ENCODE results near the gene GRIK4.

Gene GRIK4

DNA sequence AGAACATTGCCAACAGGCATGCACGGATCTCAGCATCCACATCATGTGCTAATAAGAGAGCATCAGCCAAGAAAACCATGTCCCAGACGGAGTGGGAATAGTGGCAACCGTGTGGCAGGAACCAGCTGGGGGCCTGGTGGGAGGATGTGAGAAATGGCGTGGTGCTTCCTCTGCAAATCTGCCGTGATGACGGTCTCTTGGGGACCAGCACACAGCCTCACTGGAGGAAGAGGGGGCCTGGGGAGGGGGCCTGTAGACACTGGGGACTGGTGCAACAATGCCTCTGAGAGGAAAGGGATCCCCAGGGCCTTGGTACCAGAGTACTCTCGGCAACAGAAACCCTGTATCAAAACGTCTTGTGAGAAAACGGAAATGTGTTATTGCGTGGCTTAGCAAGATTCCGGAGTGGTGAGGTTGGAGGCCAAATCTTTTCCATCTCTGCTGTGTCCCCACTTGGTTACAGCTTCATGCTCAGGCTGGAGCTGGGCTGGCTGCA is 358.0 kb downstream of the GRIK4 start:
- H3K27ac ChIP-seq (ENCODE audit: low read depth, low read length): no peak overlapping the region
- H3K27me3 ChIP-seq (ENCODE audit: insufficient read depth, low read length): no peaks in the 10 kb centered on the region
- H3K4me3 ChIP-seq (ENCODE audit: low read length): no peak overlapping the region
- no peak overlapping the region for H3K9ac ChIP-seq (ENCODE audit: low read depth, low read length)
- 93% methylated on average over 11 of the region's 11 CpGs for WGBS
- H3K9me3 ChIP-seq (ENCODE audit: insufficient read depth, low read depth, low read length): no peaks in the 10 kb centered on the region
- H3K36me3 ChIP-seq (ENCODE audit: insufficient read depth, low read length): no peaks in the 10 kb centered on the region
- peaks cover 11% of the 10 kb centered on the region for H3K4me1 ChIP-seq (ENCODE audit: insufficient read depth, low read length)

DNA sequence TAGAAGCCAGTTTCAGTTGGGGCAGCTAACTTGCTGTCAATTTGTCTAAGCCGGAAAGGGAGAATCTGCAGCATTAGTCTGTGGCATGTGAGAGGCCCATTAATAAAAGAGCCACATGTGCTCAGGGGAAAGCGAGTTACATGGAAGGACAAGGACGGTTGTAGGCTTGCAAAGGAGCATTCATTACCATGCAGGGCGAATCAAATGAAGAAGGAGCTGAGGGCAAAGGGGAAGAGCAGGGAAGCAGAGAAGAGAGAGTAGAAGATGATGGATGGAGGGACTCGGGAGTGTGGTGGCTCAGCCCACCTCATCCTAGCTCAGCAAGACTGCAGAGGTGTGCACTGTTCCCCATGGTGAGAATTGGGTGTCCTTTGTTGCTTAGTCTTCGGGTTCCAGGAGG is 359.6 kb downstream of the GRIK4 start:
- Histone ChIP-seq H3K9me3 (ENCODE audit: insufficient read depth, low read depth, low read length) (no peaks in the 10 kb centered on the region), H3K9ac (ENCODE audit: low read depth, low read length) (no peak overlapping the region), H3K4me1 (ENCODE audit: insufficient read depth, low read length) (peaks cover 11% of the 10 kb centered on the region), H3K27ac (ENCODE audit: low read depth, low read length) (no peak overlapping the region), H3K4me3 (ENCODE audit: low read length) (no peak overlapping the region), H3K27me3 (ENCODE audit: insufficient read depth, low read length) (no peaks in the 10 kb centered on the region), H3K36me3 (ENCODE audit: insufficient read depth, low read length) (0 out of 2 replicates have a peak, but pooled peaks cover 3% of the 10 kb centered on the region)
- WGBS: 88% methylated on average over 6 of the region's 6 CpGs

- Histone ChIP-seq H3K27me3 (ENCODE audit: insufficient read depth, low read length) (no peaks in the 10 kb centered on the region), H3K9me3 (ENCODE audit: insufficient read depth, low read depth, low read length) (no peaks in the 10 kb centered on the region), H3K4me1 (ENCODE audit: insufficient read depth, low read length) (peaks cover 11% of the 10 kb centered on the region), H3K27ac (ENCODE audit: low read depth, low read length) (no peak overlapping the region), H3K9ac (ENCODE audit: low read depth, low read length) (no peak overlapping the region), H3K4me3 (ENCODE audit: low read length) (no peak overlapping the region), H3K36me3 (ENCODE audit: insufficient read depth, low read length) (0 out of 2 replicates have a peak, but pooled peaks cover 4% of the 10 kb centered on the region)
- WGBS: 60% methylated on average over 2 of the region's 2 CpGs
Observed at GRCh38 chr11:120871924-120872323, 360.4 kb downstream of the GRIK4 start.

DNA sequence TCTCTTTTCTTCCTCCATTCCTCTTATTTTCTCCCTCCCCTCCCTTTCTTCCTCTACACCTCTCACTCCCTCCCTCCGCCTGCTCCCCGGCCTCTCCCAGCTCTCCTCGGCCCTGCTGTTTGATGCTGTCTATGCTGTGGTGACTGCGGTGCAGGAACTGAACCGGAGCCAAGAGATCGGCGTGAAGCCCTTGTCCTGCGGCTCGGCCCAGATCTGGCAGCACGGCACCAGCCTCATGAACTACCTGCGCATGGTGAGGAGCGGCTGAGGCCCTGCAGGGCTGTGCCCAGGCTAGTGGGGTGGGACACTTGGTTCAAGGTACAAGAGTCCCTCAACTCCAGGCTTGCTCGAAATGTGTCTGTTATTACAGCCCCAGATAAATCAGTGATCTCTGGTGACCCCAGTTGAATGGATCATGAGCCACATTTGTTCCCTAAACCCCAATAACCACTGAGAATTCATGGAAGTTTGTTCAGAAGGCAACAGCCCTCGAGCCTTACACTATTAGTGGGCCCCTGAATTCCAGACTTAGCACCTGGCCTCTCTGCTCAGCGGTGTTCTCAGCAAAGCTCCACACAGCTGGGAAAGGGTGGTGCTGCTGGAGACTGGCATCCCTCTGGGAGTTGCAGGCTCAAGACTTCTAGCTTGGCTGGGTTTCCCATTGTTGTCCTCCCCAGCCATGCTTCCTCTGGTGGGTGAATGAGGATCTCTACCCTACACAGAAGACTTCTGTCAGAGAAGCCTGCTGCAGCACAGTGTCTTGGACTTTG is 362.6 kb downstream of the GRIK4 start:
- Histone ChIP-seq H3K4me1 (ENCODE audit: insufficient read depth, low read length) (no peaks in the 10 kb centered on the region), H3K9me3 (ENCODE audit: insufficient read depth, low read depth, low read length) (no peaks in the 10 kb centered on the region), H3K27me3 (ENCODE audit: insufficient read depth, low read length) (no peaks in the 10 kb centered on the region), H3K27ac (ENCODE audit: low read depth, low read length) (no peak overlapping the region), H3K36me3 (ENCODE audit: insufficient read depth, low read length) (0 out of 2 replicates have a peak, but pooled peaks cover 4% of the 10 kb centered on the region), H3K9ac (ENCODE audit: low read depth, low read length) (no peak overlapping the region), H3K4me3 (ENCODE audit: low read length) (no peak overlapping the region)
- WGBS: 94% methylated on average over 15 of the region's 15 CpGs

GRCh38 chr11:120875986-120876385 is 364.4 kb downstream of the GRIK4 start:
- 0 out of 2 replicates have a peak, but pooled peaks cover 4% of the 10 kb centered on the region for H3K36me3 ChIP-seq (ENCODE audit: insufficient read depth, low read length)
- 95% methylated on average over 1 of the region's 1 CpG for WGBS
- H3K9me3 ChIP-seq (ENCODE audit: insufficient read depth, low read depth, low read length): no peaks in the 10 kb centered on the region
- no peaks in the 10 kb centered on the region for H3K27me3 ChIP-seq (ENCODE audit: insufficient read depth, low read length)
- H3K9ac ChIP-seq (ENCODE audit: low read depth, low read length): no peak overlapping the region
- no peaks in the 10 kb centered on the region for H3K4me1 ChIP-seq (ENCODE audit: insufficient read depth, low read length)
- no peak overlapping the region for H3K4me3 ChIP-seq (ENCODE audit: low read length)
- no peak overlapping the region for H3K27ac ChIP-seq (ENCODE audit: low read depth, low read length)

DNA sequence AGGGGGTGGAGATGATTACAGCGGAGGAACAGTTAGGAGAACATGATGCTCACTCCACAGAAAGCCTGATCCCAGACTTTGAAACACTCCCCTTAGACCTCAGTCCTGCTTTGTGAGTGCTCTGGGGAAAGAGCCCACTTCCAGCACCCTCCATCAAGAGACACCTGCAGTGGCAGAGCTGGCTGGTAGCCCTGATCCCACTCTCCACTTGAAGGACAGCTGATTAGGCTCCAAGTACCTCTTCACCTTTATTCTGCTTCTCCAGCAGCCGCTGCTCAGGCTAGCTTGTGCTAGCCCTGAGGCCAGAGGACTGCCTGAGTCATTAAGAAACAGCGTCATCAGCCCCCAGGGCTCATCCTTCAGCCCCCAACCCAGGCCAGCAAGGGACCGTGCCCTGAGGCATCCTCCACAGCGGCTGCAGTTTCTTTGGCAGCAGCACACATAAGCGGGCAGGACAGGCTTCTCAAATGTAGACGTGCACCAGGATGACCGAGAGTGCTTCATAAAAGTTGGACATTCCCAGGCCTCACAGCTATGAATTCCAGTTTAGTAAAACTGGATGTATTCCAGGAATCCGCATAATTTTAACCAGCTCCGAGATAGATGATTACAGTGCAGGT is 366.3 kb downstream of the GRIK4 start:
- Histone ChIP-seq H3K36me3 (ENCODE audit: insufficient read depth, low read length) (0 out of 2 replicates have a peak, but pooled peaks cover 4% of the 10 kb centered on the region), H3K4me3 (ENCODE audit: low read length) (no peak overlapping the region), H3K27ac (ENCODE audit: low read depth, low read length) (no peak overlapping the region), H3K9me3 (ENCODE audit: insufficient read depth, low read depth, low read length) (no peaks in the 10 kb centered on the region), H3K4me1 (ENCODE audit: insufficient read depth, low read length) (no peaks in the 10 kb centered on the region), H3K9ac (ENCODE audit: low read depth, low read length) (no peak overlapping the region), H3K27me3 (ENCODE audit: insufficient read depth, low read length) (no peaks in the 10 kb centered on the region)
- 86% methylated on average over 10 of the region's 10 CpGs for WGBS

DNA sequence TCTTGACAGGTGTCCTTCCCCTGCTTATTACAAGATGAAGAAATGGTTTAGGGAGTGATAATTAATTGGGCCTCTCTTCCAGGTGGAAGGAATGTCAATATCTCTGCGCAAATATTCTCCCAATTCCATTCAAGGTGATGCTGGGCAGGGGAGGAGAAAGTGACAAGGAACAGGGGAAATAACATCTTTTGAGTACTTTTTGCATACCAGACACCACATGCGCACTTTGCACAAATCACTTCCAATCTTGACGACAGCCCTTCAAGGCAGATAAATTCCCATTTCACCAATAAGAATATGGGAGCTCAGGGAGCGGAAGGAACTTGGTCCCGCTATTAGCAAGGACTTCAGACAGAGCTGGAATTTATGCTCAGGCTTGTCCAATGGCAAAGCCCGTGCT is 367.2 kb downstream of the GRIK4 start:
- H3K36me3 ChIP-seq (ENCODE audit: insufficient read depth, low read length): 0 out of 2 replicates have a peak, but pooled peaks cover 4% of the 10 kb centered on the region
- peaks cover 4% of the 10 kb centered on the region for H3K4me1 ChIP-seq (ENCODE audit: insufficient read depth, low read length)
- WGBS: 95% methylated on average over 6 of the region's 6 CpGs
- H3K27me3 ChIP-seq (ENCODE audit: insufficient read depth, low read length): no peaks in the 10 kb centered on the region
- no peak overlapping the region for H3K27ac ChIP-seq (ENCODE audit: low read depth, low read length)
- H3K9me3 ChIP-seq (ENCODE audit: insufficient read depth, low read depth, low read length): no peaks in the 10 kb centered on the region
- no peak overlapping the region for H3K9ac ChIP-seq (ENCODE audit: low read depth, low read length)
- no peak overlapping the region for H3K4me3 ChIP-seq (ENCODE audit: low read length)

DNA sequence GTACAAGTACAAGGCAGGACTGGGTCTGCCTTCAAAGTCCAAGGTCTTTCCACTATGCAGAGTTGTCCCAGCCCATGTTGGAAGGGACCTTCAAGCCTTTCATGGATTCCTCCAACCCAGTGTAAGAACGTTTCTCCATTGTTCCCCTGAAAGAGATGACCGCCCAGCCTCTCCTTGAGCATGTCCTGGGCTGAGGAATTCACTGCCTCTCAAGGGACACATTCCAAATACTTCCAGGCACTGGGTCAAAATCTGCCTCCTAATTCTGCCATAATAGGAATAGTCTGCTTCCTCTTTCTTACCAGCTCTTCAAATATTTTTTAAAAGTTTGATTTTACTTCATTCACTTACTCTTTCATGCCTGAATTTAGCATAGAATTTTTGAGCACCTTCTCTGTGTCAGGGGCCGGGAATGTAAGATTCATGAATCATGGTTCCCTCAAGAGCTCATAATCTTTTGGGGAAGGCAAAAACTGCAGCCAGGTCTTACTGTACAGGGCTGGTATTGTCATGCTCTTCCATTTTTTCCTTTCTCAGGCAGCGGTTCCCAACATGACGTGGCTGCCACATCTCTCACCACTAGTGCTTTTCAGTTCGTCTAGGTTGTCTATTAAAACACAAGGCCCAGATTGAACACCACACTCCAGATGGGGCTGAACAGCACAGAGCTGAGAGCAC is 369.1 kb downstream of the GRIK4 start:
- 0 out of 2 replicates have a peak, but pooled peaks cover 4% of the 10 kb centered on the region for H3K36me3 ChIP-seq (ENCODE audit: insufficient read depth, low read length)
- H3K27ac ChIP-seq (ENCODE audit: low read depth, low read length): no peak overlapping the region
- H3K4me1 ChIP-seq (ENCODE audit: insufficient read depth, low read length): peaks cover 8% of the 10 kb centered on the region
- H3K4me3 ChIP-seq (ENCODE audit: low read length): no peak overlapping the region
- no peaks in the 10 kb centered on the region for H3K27me3 ChIP-seq (ENCODE audit: insufficient read depth, low read length)
- 87% methylated on average over 6 of the region's 6 CpGs for WGBS
- no peak overlapping the region for H3K9ac ChIP-seq (ENCODE audit: low read depth, low read length)
- H3K9me3 ChIP-seq (ENCODE audit: insufficient read depth, low read depth, low read length): no peaks in the 10 kb centered on the region

DNA sequence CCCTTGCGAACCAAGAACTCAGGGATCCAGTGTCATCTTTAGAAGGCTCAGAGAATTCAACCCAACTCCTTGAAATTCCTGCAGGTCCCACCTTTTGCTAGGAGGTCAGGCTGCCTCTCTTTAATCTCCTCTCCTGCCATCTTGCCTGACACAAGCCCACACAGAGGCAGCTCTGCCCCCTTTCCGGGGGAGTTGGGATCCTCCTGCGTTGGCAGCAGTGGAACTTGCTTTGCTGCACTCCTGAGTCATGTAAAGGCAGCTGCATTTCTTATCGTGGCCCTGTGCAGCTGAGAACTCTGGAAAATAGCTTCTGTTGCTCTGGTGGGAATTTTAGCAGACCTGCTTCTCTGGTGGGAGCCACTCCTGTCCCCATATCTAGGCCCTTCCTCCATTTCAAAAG is 370.0 kb downstream of the GRIK4 start:
- H3K27ac ChIP-seq (ENCODE audit: low read depth, low read length): no peak overlapping the region
- H3K27me3 ChIP-seq (ENCODE audit: insufficient read depth, low read length): no peaks in the 10 kb centered on the region
- no peak overlapping the region for H3K9ac ChIP-seq (ENCODE audit: low read depth, low read length)
- H3K9me3 ChIP-seq (ENCODE audit: insufficient read depth, low read depth, low read length): no peaks in the 10 kb centered on the region
- WGBS: 85% methylated on average over 4 of the region's 4 CpGs
- H3K4me1 ChIP-seq (ENCODE audit: insufficient read depth, low read length): peaks cover 8% of the 10 kb centered on the region
- H3K36me3 ChIP-seq (ENCODE audit: insufficient read depth, low read length): no peaks in the 10 kb centered on the region
- H3K4me3 ChIP-seq (ENCODE audit: low read length): no peak overlapping the region

DNA sequence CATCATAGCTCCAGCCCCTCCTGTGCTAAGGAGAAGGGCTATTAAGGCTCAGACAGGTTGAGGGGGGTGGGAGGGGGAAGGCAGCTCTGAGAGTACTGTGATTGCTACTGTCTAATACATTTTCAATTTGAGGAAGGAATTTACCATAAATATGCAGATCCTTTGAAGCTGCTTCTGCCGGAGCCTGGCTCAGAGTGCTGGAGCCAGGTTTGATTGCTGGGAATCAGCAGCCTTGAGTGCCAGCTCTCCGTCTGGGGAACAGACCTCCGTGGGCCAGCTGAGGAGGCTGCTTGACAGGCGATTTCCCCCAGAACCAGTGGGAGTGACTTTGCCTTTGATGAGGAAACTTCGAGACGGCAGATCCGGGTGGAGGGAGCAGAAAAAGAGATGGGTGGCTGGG is 370.6 kb downstream of the GRIK4 start:
- WGBS: 74% methylated on average over 7 of the region's 7 CpGs
- Histone ChIP-seq H3K36me3 (ENCODE audit: insufficient read depth, low read length) (no peaks in the 10 kb centered on the region), H3K27me3 (ENCODE audit: insufficient read depth, low read length) (no peaks in the 10 kb centered on the region), H3K4me3 (ENCODE audit: low read length) (no peak overlapping the region), H3K9me3 (ENCODE audit: insufficient read depth, low read depth, low read length) (no peaks in the 10 kb centered on the region), H3K4me1 (ENCODE audit: insufficient read depth, low read length) (peaks cover 8% of the 10 kb centered on the region), H3K27ac (ENCODE audit: low read depth, low read length) (no peak overlapping the region), H3K9ac (ENCODE audit: low read depth, low read length) (no peak overlapping the region)

Measured in HUES64 (cell line).